ENCODE data around the gene CHST13.

Gene CHST13

DNA sequence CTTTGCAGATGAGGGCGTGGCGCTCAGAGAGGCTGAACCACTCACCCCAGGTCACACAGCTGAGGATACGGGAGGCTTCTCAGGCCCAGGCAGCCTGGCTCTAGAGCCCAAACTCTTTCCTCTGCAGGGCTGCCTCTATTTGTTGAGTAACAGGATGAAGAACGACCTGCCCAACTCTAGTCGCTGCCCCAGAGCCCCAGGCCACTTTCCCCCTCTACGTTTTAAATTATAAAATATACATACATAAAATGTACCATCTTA is 29.1 kb upstream of the CHST13 start:
- TF ChIP-seq POLR2AphosphoS5 (IDR thresholded peaks at IDR 0.05; ENCODE audit: low read depth, low read length) (no peak), TAF1 (IDR thresholded peaks at IDR 0.05; ENCODE audit: borderline replicate concordance, insufficient read depth, low read length) (no peak), SIN3A (IDR thresholded peaks at IDR 0.05; ENCODE audit: borderline replicate concordance, insufficient read depth, low read length) (no peak), FOXP2 (optimal IDR thresholded peaks at IDR 0.05; ENCODE audit: borderline replicate concordance, extremely low read depth, extremely low read length, insufficient read depth) (no peak)
- TF ChIP-seq, protein P1, sequence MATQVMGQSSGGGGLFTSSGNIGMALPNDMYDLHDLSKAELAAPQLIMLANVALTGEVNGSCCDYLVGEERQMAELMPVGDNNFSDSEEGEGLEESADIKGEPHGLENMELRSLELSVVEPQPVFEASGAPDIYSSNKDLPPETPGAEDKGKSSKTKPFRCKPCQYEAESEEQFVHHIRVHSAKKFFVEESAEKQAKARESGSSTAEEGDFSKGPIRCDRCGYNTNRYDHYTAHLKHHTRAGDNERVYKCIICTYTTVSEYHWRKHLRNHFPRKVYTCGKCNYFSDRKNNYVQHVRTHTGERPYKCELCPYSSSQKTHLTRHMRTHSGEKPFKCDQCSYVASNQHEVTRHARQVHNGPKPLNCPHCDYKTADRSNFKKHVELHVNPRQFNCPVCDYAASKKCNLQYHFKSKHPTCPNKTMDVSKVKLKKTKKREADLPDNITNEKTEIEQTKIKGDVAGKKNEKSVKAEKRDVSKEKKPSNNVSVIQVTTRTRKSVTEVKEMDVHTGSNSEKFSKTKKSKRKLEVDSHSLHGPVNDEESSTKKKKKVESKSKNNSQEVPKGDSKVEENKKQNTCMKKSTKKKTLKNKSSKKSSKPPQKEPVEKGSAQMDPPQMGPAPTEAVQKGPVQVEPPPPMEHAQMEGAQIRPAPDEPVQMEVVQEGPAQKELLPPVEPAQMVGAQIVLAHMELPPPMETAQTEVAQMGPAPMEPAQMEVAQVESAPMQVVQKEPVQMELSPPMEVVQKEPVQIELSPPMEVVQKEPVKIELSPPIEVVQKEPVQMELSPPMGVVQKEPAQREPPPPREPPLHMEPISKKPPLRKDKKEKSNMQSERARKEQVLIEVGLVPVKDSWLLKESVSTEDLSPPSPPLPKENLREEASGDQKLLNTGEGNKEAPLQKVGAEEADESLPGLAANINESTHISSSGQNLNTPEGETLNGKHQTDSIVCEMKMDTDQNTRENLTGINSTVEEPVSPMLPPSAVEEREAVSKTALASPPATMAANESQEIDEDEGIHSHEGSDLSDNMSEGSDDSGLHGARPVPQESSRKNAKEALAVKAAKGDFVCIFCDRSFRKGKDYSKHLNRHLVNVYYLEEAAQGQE (IDR thresholded peaks at IDR 0.05; ENCODE audit: insufficient read depth in 1 of 2, low read depth in 2 of 2, low read length in 2 of 2): no peak

DNA sequence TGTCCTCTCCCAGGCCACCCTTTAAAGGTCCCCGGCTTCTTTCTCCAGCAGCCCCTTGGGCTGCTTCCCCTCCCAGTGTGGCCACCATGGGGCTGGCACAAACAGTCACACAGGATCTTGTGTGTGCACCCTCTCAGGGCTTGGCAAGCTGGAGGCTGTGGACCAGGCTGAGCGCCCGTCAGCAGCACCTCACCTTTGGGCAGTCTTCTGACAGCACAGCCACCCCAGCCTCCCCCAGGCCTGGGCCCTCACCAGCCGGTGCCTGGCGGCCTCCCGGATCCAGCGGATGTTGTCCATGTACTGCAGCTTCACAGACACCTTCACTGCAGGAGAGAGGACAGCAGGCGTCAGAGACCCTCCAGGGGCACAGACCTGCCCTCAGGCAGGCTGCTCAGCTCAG is 28.2 kb upstream of the CHST13 start:
- TF ChIP-seq SIN3A (IDR thresholded peaks at IDR 0.05; ENCODE audit: borderline replicate concordance, insufficient read depth, low read length): no peak
- TF ChIP-seq FOXP2 (optimal IDR thresholded peaks at IDR 0.05; ENCODE audit: borderline replicate concordance, extremely low read depth, extremely low read length, insufficient read depth): no peak
- TF ChIP-seq POLR2AphosphoS5 (IDR thresholded peaks at IDR 0.05; ENCODE audit: low read depth, low read length): no peak
- TF ChIP-seq TAF1 (IDR thresholded peaks at IDR 0.05; ENCODE audit: borderline replicate concordance, insufficient read depth, low read length): no peak
- TF ChIP-seq, protein P1 (IDR thresholded peaks at IDR 0.05; ENCODE audit: insufficient read depth in 1 of 2, low read depth in 2 of 2, low read length in 2 of 2): no peak

DNA sequence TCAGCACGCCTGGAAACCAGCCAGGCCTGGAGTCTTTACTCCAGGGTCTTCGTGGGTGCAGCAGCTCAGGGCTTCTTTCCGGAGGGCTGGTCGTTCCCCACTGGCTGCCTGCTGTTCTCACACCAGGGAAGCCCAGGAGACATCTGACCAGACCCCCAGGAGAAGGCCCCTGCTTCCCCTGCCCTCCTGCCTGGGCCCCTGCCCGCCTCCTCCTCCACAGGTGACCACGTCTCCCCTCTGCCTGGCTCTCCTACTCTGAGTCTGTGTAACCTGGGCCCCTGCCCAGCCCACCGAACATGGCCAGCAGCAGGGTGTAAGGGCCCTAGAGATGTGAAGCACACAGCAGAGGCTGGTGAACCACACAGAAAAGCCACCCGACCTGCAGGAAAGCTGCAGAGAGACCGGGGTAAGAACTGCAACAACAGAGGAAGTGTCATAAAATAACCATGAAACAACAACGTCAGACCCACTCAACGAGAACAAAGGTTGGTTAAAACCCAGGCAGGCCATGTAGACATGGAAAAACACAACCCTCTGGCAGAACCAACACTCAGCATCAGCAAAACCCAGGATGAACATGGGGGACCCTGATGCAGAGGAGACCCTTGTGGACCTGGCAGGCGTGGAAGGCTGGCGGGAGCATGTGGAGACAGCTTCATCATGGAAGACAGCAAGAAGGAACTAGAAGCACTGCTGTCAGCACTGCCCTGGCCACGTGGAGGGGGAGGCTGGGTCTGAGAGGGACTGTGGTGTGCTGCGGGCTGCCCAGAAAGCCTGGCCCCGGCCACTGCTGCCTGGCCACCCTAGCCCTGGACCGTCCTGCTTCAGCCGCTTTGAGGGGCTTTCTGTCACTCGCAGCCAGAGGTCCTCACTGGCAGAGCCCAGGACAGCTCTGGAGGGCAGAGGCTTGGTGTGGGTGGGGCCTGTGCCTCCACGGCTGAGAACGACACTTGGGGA is 26.8 kb upstream of the CHST13 start:
- TF ChIP-seq, protein P1 (IDR thresholded peaks at IDR 0.05; ENCODE audit: insufficient read depth in 1 of 2, low read depth in 2 of 2, low read length in 2 of 2): no peak
- TF ChIP-seq FOXP2 (optimal IDR thresholded peaks at IDR 0.05; ENCODE audit: borderline replicate concordance, extremely low read depth, extremely low read length, insufficient read depth) (no peak), TAF1 (IDR thresholded peaks at IDR 0.05; ENCODE audit: borderline replicate concordance, insufficient read depth, low read length) (no peak), POLR2AphosphoS5 (IDR thresholded peaks at IDR 0.05; ENCODE audit: low read depth, low read length) (no peak), SIN3A (IDR thresholded peaks at IDR 0.05; ENCODE audit: borderline replicate concordance, insufficient read depth, low read length) (no peak)

GRCh38 chr3:126497956-126498355 is 26.0 kb upstream of the CHST13 start:
- TF ChIP-seq POLR2AphosphoS5 (IDR thresholded peaks at IDR 0.05; ENCODE audit: low read depth, low read length): no peak
- TF ChIP-seq, protein P1 (IDR thresholded peaks at IDR 0.05; ENCODE audit: insufficient read depth in 1 of 2, low read depth in 2 of 2, low read length in 2 of 2): no peak
- no peak for TF ChIP-seq TAF1 (IDR thresholded peaks at IDR 0.05; ENCODE audit: borderline replicate concordance, insufficient read depth, low read length)
- TF ChIP-seq SIN3A (IDR thresholded peaks at IDR 0.05; ENCODE audit: borderline replicate concordance, insufficient read depth, low read length): no peak
- TF ChIP-seq FOXP2 (optimal IDR thresholded peaks at IDR 0.05; ENCODE audit: borderline replicate concordance, extremely low read depth, extremely low read length, insufficient read depth): no peak
